ENCODE results near the gene PCDHGB5.

The PCDHGB5 gene

DNA sequence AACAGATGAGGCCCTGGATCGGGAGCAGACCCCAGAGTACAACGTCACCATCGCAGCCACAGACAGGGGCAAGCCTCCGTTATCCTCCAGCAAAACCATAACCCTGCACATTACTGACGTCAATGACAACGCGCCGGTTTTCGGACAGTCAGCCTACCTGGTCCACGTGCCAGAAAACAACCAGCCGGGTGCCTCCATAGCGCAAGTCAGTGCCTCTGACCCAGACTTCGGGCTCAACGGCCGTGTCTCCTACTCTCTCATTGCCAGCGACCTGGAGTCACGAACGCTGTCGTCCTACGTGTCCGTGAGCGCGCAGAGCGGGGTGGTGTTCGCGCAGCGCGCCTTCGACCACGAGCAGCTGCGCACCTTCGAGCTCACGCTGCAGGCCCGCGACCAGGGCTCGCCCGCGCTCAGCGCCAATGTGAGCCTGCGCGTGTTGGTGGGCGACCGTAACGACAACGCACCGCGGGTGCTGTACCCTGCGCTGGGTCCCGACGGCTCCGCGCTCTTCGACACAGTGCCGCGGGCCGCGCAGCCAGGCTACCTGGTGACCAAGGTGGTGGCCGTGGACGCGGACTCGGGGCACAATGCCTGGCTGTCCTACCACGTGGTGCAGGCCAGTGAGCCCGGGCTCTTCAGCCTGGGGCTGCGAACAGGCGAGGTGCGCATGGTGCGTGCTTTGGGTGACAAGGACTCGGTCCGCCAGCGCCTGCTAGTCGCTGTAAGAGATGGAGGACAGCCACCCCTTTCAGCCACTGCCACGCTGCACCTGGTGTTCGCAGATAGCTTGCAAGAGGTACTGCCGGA is 21.5 kb downstream of the PCDHGB5 start:
- peaks cover 96% of the 10 kb centered on the region for H3K36me3 Mint-ChIP-seq (ENCODE audit: low read depth)
- H3K9me3 Mint-ChIP-seq, result peaks cover 83% of the 10 kb centered on the region
- H3K4me3 Mint-ChIP-seq, result no peak overlapping the region
- no peak overlapping the region for H3K27ac Mint-ChIP-seq
- H3K4me1 Mint-ChIP-seq, result no peaks in the 10 kb centered on the region
- TF ChIP-seq, protein P1, sequence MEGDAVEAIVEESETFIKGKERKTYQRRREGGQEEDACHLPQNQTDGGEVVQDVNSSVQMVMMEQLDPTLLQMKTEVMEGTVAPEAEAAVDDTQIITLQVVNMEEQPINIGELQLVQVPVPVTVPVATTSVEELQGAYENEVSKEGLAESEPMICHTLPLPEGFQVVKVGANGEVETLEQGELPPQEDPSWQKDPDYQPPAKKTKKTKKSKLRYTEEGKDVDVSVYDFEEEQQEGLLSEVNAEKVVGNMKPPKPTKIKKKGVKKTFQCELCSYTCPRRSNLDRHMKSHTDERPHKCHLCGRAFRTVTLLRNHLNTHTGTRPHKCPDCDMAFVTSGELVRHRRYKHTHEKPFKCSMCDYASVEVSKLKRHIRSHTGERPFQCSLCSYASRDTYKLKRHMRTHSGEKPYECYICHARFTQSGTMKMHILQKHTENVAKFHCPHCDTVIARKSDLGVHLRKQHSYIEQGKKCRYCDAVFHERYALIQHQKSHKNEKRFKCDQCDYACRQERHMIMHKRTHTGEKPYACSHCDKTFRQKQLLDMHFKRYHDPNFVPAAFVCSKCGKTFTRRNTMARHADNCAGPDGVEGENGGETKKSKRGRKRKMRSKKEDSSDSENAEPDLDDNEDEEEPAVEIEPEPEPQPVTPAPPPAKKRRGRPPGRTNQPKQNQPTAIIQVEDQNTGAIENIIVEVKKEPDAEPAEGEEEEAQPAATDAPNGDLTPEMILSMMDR (IDR thresholded peaks at IDR 0.05; ENCODE audit: unreplicated experiment in 3 of 3), result no peak
- peaks cover 15% of the 10 kb centered on the region for H3K27me3 Mint-ChIP-seq (ENCODE audit: low read depth)

DNA sequence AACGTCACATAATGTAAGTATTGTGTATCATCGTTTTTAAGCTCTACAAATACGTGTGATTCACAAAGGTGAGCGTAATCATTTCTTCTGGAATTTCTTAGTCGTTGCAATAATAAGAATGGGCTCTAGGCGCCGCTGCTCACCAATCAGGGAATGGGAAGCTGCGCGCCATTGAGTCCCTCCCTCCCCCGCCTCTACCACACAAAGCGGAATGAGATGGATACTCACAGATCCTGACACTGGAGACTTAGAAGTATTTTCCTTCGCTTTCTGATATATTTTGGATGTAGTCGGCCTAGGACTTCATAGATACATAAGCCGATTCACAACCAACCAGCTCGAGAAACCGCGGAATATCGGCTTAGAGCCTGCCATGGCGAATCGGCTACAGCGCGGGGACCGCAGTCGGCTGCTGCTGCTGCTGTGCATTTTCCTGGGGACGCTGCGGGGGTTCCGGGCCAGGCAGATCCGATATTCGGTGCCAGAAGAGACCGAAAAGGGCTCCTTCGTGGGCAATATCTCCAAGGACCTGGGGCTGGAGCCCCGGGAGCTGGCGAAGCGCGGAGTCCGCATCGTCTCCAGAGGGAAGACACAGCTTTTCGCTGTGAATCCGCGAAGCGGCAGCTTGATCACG is 23.2 kb downstream of the PCDHGB5 start, which contains the start of gene PCDHGA11:
Gene PCDHGA11 (plus strand): TSS at position 197 of the 634 bp plus-strand sequence. CDS start 177 bp downstream, at position 374.
- no peak within 1 kb of the TSS for H3K4me3 Mint-ChIP-seq
- peaks cover 16% of the 10 kb centered on the region for H3K27me3 Mint-ChIP-seq (ENCODE audit: low read depth)

DNA sequence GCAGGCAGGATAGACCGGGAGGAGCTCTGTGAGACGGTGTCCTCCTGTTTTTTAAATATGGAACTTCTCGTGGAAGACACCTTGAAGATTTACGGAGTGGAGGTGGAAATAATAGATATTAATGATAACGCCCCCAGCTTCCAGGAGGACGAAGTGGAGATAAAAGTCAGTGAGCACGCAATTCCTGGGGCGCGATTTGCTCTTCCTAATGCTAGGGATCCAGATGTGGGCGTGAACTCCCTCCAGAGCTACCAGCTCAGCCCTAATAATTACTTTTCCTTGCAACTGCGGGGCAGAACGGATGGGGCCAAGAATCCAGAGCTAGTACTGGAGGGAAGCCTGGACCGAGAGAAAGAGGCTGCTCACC is 23.7 kb downstream of the PCDHGB5 start:
- Mint-ChIP-seq H3K27ac (no peak overlapping the region), H3K4me3 (no peak overlapping the region), H3K4me1 (no peaks in the 10 kb centered on the region), H3K36me3 (ENCODE audit: low read depth) (peaks cover 96% of the 10 kb centered on the region), H3K27me3 (ENCODE audit: low read depth) (peaks cover 15% of the 10 kb centered on the region), H3K9me3 (peaks cover 84% of the 10 kb centered on the region)
- TF ChIP-seq, protein P1 (IDR thresholded peaks at IDR 0.05; ENCODE audit: unreplicated experiment in 3 of 3), result no peak

More for the DNA sequence above, 23.2 kb downstream of the PCDHGB5 start, which contains the start of gene PCDHGA11:
- Mint-ChIP-seq H3K27ac (no peak within 1 kb of the TSS), H3K4me1 (no peaks in the 10 kb centered on the region), H3K9me3 (peaks cover 84% of the 10 kb centered on the region), H3K36me3 (ENCODE audit: low read depth) (peaks cover 96% of the 10 kb centered on the region)
- TF ChIP-seq, protein P1 (IDR thresholded peaks at IDR 0.05; ENCODE audit: unreplicated experiment in 3 of 3), result no peak

DNA sequence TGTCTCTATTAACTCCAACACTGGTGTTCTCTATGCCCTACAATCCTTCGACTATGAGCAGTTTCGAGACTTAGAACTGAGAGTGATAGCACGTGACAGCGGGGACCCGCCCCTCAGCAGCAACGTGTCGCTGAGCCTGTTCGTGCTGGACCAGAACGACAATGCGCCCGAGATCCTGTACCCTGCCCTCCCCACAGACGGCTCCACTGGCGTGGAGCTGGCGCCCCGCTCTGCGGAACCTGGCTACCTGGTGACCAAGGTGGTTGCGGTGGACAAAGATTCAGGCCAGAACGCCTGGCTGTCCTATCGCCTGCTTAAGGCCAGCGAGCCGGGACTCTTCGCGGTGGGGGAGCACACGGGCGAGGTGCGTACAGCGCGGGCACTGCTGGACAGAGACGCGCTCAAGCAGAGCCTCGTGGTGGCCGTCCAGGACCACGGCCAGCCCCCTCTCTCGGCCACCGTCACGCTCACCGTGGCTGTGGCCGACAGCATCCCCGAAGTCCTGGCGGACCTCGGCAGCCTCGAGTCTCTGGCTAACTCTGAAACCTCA is 25.1 kb downstream of the PCDHGB5 start:
- Mint-ChIP-seq H3K9me3 (peaks cover 86% of the 10 kb centered on the region), H3K36me3 (ENCODE audit: low read depth) (peaks cover 98% of the 10 kb centered on the region), H3K27ac (no peak overlapping the region), H3K4me3 (no peak overlapping the region), H3K4me1 (no peaks in the 10 kb centered on the region), H3K27me3 (ENCODE audit: low read depth) (peaks cover 15% of the 10 kb centered on the region)
- TF ChIP-seq, protein P1 (IDR thresholded peaks at IDR 0.05; ENCODE audit: unreplicated experiment in 3 of 3), result no peak

DNA sequence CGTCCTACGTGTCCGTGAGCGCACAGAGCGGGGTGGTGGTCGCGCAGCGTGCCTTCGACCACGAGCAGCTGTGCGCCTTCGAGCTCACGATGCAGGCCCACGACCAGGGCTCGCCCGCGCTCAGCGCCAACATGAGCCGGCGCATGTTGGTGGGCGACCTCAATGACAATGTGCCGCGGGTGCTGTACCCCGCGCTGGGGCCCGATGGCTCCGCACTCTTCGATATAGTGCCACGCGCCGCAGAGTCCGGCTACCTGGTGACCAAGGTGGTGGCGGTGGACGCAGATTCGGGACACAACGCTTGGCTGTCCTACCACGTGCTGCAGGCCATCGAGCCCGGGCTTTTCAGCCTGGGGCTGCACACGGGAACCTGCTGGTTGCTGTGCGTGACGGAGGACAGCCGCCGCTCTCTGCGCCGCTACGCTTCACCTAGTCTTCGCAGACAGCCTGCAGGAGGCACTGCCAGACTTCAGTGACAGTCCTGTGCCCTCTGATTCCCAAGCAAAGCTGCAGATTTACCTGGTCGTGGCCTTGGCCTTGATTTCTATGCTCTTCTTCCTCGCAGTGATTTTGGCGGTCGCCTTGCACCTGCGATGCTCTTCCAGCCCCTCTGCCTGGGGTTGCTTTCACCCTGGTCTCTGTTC is 30.2 kb downstream of the PCDHGB5 start:
- Mint-ChIP-seq H3K27ac (no peak overlapping the region), H3K4me1 (no peaks in the 10 kb centered on the region), H3K36me3 (ENCODE audit: low read depth) (peaks cover 98% of the 10 kb centered on the region), H3K27me3 (ENCODE audit: low read depth) (peaks cover 8% of the 10 kb centered on the region), H3K4me3 (no peak overlapping the region), H3K9me3 (peaks cover 78% of the 10 kb centered on the region)
- TF ChIP-seq, protein P1 (IDR thresholded peaks at IDR 0.05; ENCODE audit: unreplicated experiment in 3 of 3), result no peak
